ENCODE measurements around the gene CBFB. TPM values are rescaled to one million over a fixed set of nuclear protein-coding genes. Genes with fewer than 3 reads are reported as not detected.

The CBFB gene
- total and polyA plus RNA-seq, 2 of the 13 experiments (the other 11 are each of a cell fraction or from before 2014, with no cell fraction given), result 22.1 to 70.8 TPM

- no peak overlapping the region for H3K4me3 ChIP-seq (replicated peaks in 1 of 3; ENCODE audit: insufficient read depth in 1 of 3, low read depth in 2 of 3, low read length in 3 of 3)
- H3K9ac ChIP-seq (ENCODE audit: insufficient read depth, low read depth, low read length), result no peak overlapping the region
- no peaks in the 10 kb centered on the region for H4K20me1 ChIP-seq (ENCODE audit: insufficient read depth, low read length)
- H3K9me3 ChIP-seq (ENCODE audit: low read length), result no peaks in the 10 kb centered on the region
- CTCF ChIA-PET (ENCODE audit: low intra/inter-chr PET ratio, low total read pairs), result no interaction called here
- H3K4me2 ChIP-seq (ENCODE audit: low read depth, low read length), result no peak overlapping the region
- H2AFZ ChIP-seq (ENCODE audit: low read length), result no peak overlapping the region
- H3K27me3 ChIP-seq (ENCODE audit: control insufficient read depth in 1 of 2, insufficient read depth in 2 of 2, low read length in 2 of 2), result no peaks in the 10 kb centered on the region
- in situ Hi-C loops (cut with HindIII; ENCODE audit: extremely low pct_ligation_motif_present, low pct_unique_long_range_greater_than_20kb), result no loop called here
- FAIRE-seq (no peak), DNase-seq (ENCODE audit: low spot score) (no peak), ATAC-seq (no peak)
- WGBS (ENCODE audit: low lambda C conversion rate), result 95% methylated on average over 12 of the region's 13 CpGs
- intact Hi-C loops (cut with micrococcal nuclease; ENCODE audit: unreplicated experiment), result no loop called here
- no peak overlapping the region for H3K27ac ChIP-seq (ENCODE audit: extremely low read length, insufficient read depth, low read length)
- POLR2A ChIA-PET, result interaction anchor here (1.0 to 4.1 kb wide), 4 partner anchors 9 to 124 kb away, joined by 3 to 16 read pairs (median 4); partner anchors contain the start of gene B3GNT9
- peaks cover 76 to 99% of the 10 kb centered on the region in 2 experiments for H3K36me3 ChIP-seq (replicated peaks in 1 of 2; ENCODE audit: control insufficient read depth in 1 of 2, insufficient read depth in 2 of 2, low read length in 2 of 2)
- no peaks in the 10 kb centered on the region for H3K79me2 ChIP-seq (ENCODE audit: insufficient read depth, low read length)
- TF ChIP-seq GRHL1 (CRISPR knock-in tag; conservative IDR thresholded peaks at IDR 0.05), result no peak
- no peak for TF ChIP-seq RNF2 (conservative IDR thresholded peaks at IDR 0.05; ENCODE audit: low read depth)
- TF ChIP-seq MTA1 (CRISPR knock-in tag; IDR thresholded peaks at IDR 0.05; ENCODE audit: borderline replicate concordance), result peak; percentile 37; the same call in 1 of the 2 replicates
- no peak for TF ChIP-seq SCMH1 (CRISPR knock-in tag; IDR thresholded peaks at IDR 0.05; ENCODE audit: borderline replicate concordance)
- 0 out of 2 replicates have a peak, but pooled peaks have one; percentile 25 for TF ChIP-seq HNRNPL (IDR thresholded peaks at IDR 0.05; ENCODE audit: low read depth, low read length)
- TF ChIP-seq AGO2 (optimal IDR thresholded peaks at IDR 0.05; ENCODE audit: low read depth, low read length), result peak; percentile 94
- TF ChIP-seq ZFX (CRISPR knock-in tag; IDR thresholded peaks at IDR 0.05; ENCODE audit: low read depth), result no peak
- TF ChIP-seq NFRKB (IDR thresholded peaks at IDR 0.05), result no peak
- TF ChIP-seq ZNF280B (CRISPR knock-in tag; IDR thresholded peaks at IDR 0.05; ENCODE audit: borderline replicate concordance), result peak; percentile 64; the same call in 1 of the 2 replicates
- no TSS peak for BruUV-seq (replicated peaks)
- peaks cover 8% of the 10 kb centered on the region for H3K4me1 ChIP-seq (ENCODE audit: insufficient read depth, low read length)
Measured at GRCh38 chr16:67141391-67141790, 112.4 kb downstream of the CBFB start.
